HEK293 (cell line): ENCODE data around the gene PIP5K1B.

Experiments
- CTCF ChIA-PET: fragments of 350-600 bp; formaldehyde crosslinking; extraction: SDS; loops from one replicate; lab custom pipeline; 2021; ENCODE audit warnings: antibody characterized with exemption; lab: Yijun Ruan, JAX
- POLR2A ChIA-PET: fragments of 300-600 bp; formaldehyde crosslinking; extraction: SDS; loops from one replicate; lab custom pipeline; 2020; ENCODE audit warnings: antibody characterized with exemption, inconsistent platforms; lab: Yijun Ruan, JAX
- H3K27ac ChIP-seq: fragments of 200-500 bp; sonication (Bioruptor generic); 2 replicates; pipeline ENCODE4 v1.5.1; 2014; ENCODE audit warnings: low read depth, low read length, control low read depth, inconsistent platforms; ENCODE audit errors: extremely low read depth
- H3K36me3 ChIP-seq, 2 experiments: fragments of 200-500 bp in 1 of 2; sonication (Bioruptor generic) in 1 of 2; 1 replicate in 1 of 2; 2 replicates in 1 of 2; pipeline ENCODE4 v1.5.1; 2014 to 2017; ENCODE audit warnings: inconsistent platforms in 2 of 2, low read length in 2 of 2; ENCODE audit not compliant: control insufficient read depth in 2 of 2, insufficient read depth in 1 of 2
- H3K4me1 ChIP-seq: fragments of 200-500 bp; sonication (Bioruptor generic); 2 replicates; pipeline ENCODE4 v1.5.1; 2014; ENCODE audit warnings: mild to moderate bottlenecking, low read length, inconsistent platforms; ENCODE audit not compliant: control insufficient read depth, insufficient read depth
- H3K4me3 ChIP-seq: 2 replicates; pipeline ENCODE4 v1.5.1; 2011; ENCODE audit warnings: low read depth, mild to moderate bottlenecking, control low read depth, low read length, moderate library complexity
- H3K9me3 ChIP-seq: fragments of 200-500 bp; sonication (Bioruptor generic); 2 replicates; pipeline ENCODE4 v1.5.1; 2014; ENCODE audit warnings: low read depth, low read length, inconsistent platforms; ENCODE audit not compliant: control insufficient read depth, insufficient read depth
- KLF8 ChIP-seq: fragments of 450-650 bp; formaldehyde crosslinking; IDR thresholded peaks from 2 replicates; pipeline ENCODE4 v1.5.1; 2016; ENCODE audit warnings: missing biosample characterization, missing genetic modification characterization
- ZFP3 ChIP-seq: fragments of 450-650 bp; formaldehyde crosslinking; IDR thresholded peaks from 2 replicates; pipeline ENCODE4 v1.5.1; 2016; ENCODE audit warnings: low read depth, missing biosample characterization, missing genetic modification characterization
- ZNF157 ChIP-seq: fragments of 450-650 bp; formaldehyde crosslinking; IDR thresholded peaks from 2 replicates; pipeline ENCODE4 v1.5.1; 2016; ENCODE audit warnings: missing biosample characterization, missing genetic modification characterization
- ZNF169 ChIP-seq: fragments of 450-650 bp; formaldehyde crosslinking; IDR thresholded peaks from 2 replicates; pipeline ENCODE4 v1.5.1; 2016; ENCODE audit warnings: missing biosample characterization, missing genetic modification characterization
- ZNF530 ChIP-seq: fragments of 450-650 bp; formaldehyde crosslinking; IDR thresholded peaks from 2 replicates; pipeline ENCODE4 v1.5.1; 2016; ENCODE audit warnings: low read depth, missing biosample characterization, missing genetic modification characterization
- ZNF629 ChIP-seq: fragments of 450-650 bp; formaldehyde crosslinking; IDR thresholded peaks from 2 replicates; pipeline ENCODE4 v1.5.1; 2017; ENCODE audit warnings: missing biosample characterization, missing genetic modification characterization
- ZNF658 ChIP-seq: fragments of 450-650 bp; formaldehyde crosslinking; IDR thresholded peaks from 2 replicates; pipeline ENCODE4; 2016; ENCODE audit warnings: missing biosample characterization, missing genetic modification characterization
- ZNF747 ChIP-seq: fragments of 450-650 bp; formaldehyde crosslinking; IDR thresholded peaks from 2 replicates; pipeline ENCODE4 v1.5.1; 2016; ENCODE audit warnings: missing biosample characterization, missing genetic modification characterization
- ZNF776 ChIP-seq: fragments of 450-650 bp; formaldehyde crosslinking; IDR thresholded peaks from 2 replicates; pipeline ENCODE4 v1.5.0; 2017; ENCODE audit warnings: missing biosample characterization, missing genetic modification characterization, borderline replicate concordance
- TF ChIP-seq, protein P1 (sequence below): fragments of 450-650 bp; formaldehyde crosslinking; IDR thresholded peaks from 2 replicates; pipeline ENCODE4 v1.5.1; 2016; ENCODE audit warnings: missing biosample characterization, missing genetic modification characterization, low read depth
- TF ChIP-seq, protein P2 (sequence below): fragments of 450-650 bp; formaldehyde crosslinking; IDR thresholded peaks from 2 replicates; pipeline ENCODE4 v1.5.1; 2016; ENCODE audit warnings: missing biosample characterization, missing genetic modification characterization
- TF ChIP-seq, protein P3 (sequence below): fragments of 450-650 bp; formaldehyde crosslinking; IDR thresholded peaks from 2 replicates; pipeline ENCODE4 v1.5.1; 2016; ENCODE audit warnings: missing biosample characterization, missing genetic modification characterization
- TF ChIP-seq, protein P4 (sequence below): fragments of 450-650 bp; formaldehyde crosslinking; IDR thresholded peaks from 2 replicates; pipeline ENCODE4 v1.5.1; 2016; ENCODE audit warnings: missing biosample characterization, missing genetic modification characterization
- TF ChIP-seq, protein P5 (sequence below): fragments of 450-650 bp; formaldehyde crosslinking; IDR thresholded peaks from 2 replicates; pipeline ENCODE4 v1.5.1; 2017; ENCODE audit warnings: missing biosample characterization, missing genetic modification characterization

Gene PIP5K1B

DNA sequence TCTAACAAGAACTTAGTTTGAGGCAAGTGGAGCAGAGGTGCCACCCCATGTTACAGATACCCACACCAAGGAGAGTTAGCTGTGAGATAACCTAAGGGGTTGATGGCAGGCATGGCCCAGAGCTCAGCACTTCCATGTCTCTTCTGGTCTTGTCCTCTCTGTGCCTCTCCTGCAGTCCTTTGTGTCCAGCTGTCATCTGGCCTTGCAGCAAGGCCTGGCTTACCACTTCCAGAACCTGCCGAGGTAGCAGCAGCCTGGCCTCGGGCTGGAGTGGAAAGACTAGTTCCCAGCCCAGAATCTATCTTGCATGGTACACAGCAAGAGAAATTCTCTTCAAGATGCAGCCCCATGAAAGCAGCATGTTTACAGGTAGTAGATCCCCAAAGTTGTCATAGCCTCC is 41.5 kb downstream of the PIP5K1B start:
- H3K36me3 ChIP-seq, result no peaks in the 10 kb centered on the region
- TF ChIP-seq ZNF169 (tag by site-specific recombination), result no peak
- ChIA-PET POLR2A (no interaction called here), CTCF (no interaction called here)
- H3K4me3 ChIP-seq, result no peak overlapping the region
- H3K27ac ChIP-seq, result no peak overlapping the region
- no peaks in the 10 kb centered on the region for H3K9me3 ChIP-seq
- H3K4me1 ChIP-seq, result no peaks in the 10 kb centered on the region

DNA sequence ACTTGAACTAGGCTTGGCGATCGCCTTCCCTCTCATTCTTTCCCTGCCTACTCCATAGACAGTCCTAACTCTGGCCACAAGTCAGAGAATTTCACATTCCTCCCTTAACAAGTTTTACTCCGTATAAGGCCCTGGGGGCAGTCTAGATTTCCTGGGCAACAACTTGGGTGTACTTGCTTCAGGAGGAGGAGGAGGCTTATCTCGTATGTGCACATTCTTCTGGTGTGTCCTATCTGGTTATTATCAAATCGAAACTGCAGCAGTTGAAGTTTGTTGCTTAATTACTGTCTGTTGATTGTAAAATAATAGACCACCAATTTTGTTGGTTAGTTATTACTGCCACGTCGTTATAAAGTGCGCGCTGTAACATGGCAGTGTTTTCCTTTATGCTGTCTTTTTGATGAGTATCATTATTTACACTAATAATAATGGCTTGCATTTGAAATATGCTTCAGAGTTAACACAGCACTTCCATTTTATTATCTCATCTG is 42.0 kb downstream of the PIP5K1B start:
- TF ChIP-seq, protein P1, sequence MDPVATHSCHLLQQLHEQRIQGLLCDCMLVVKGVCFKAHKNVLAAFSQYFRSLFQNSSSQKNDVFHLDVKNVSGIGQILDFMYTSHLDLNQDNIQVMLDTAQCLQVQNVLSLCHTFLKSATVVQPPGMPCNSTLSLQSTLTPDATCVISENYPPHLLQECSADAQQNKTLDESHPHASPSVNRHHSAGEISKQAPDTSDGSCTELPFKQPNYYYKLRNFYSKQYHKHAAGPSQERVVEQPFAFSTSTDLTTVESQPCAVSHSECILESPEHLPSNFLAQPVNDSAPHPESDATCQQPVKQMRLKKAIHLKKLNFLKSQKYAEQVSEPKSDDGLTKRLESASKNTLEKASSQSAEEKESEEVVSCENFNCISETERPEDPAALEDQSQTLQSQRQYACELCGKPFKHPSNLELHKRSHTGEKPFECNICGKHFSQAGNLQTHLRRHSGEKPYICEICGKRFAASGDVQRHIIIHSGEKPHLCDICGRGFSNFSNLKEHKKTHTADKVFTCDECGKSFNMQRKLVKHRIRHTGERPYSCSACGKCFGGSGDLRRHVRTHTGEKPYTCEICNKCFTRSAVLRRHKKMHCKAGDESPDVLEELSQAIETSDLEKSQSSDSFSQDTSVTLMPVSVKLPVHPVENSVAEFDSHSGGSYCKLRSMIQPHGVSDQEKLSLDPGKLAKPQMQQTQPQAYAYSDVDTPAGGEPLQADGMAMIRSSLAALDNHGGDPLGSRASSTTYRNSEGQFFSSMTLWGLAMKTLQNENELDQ (tag by site-specific recombination), result no peak
- TF ChIP-seq, protein P2, sequence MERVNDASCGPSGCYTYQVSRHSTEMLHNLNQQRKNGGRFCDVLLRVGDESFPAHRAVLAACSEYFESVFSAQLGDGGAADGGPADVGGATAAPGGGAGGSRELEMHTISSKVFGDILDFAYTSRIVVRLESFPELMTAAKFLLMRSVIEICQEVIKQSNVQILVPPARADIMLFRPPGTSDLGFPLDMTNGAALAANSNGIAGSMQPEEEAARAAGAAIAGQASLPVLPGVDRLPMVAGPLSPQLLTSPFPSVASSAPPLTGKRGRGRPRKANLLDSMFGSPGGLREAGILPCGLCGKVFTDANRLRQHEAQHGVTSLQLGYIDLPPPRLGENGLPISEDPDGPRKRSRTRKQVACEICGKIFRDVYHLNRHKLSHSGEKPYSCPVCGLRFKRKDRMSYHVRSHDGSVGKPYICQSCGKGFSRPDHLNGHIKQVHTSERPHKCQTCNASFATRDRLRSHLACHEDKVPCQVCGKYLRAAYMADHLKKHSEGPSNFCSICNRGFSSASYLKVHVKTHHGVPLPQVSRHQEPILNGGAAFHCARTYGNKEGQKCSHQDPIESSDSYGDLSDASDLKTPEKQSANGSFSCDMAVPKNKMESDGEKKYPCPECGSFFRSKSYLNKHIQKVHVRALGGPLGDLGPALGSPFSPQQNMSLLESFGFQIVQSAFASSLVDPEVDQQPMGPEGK (tag by site-specific recombination), result no peak
- H3K27ac ChIP-seq, result no peak overlapping the region
- ChIA-PET CTCF (interaction anchor here (0.7 kb wide), 1 partner anchor 253 kb away, joined by 4 read pairs; no protein-coding TSS in a partner anchor), POLR2A (no interaction called here)
- no peak overlapping the region for H3K4me3 ChIP-seq
- H3K4me1 ChIP-seq, result no peaks in the 10 kb centered on the region
- H3K9me3 ChIP-seq, result no peaks in the 10 kb centered on the region
- no peaks in the 10 kb centered on the region for H3K36me3 ChIP-seq

DNA sequence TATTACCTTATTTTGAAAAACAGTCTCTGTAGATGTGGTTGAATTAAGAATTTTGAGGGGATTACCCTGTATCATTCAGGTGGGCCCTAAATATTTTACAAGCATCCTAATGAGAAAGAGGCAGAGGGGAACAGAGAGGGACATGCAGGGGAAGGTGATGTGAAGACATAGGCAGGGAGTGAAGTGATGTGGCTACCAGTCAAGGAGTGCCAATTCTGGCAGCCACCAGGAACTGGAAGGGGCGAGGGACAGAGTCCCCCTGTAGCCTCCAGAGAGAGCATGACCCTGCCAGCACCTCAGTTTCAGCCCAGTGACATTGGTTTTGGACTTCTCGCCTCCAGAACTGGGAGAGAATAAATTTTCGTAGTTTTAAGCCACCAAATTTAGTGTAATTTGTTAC is 44.1 kb downstream of the PIP5K1B start:
- CTCF ChIA-PET, result no interaction called here
- TF ChIP-seq ZNF658 (tag by site-specific recombination), result no peak
- TF ChIP-seq, protein P3, sequence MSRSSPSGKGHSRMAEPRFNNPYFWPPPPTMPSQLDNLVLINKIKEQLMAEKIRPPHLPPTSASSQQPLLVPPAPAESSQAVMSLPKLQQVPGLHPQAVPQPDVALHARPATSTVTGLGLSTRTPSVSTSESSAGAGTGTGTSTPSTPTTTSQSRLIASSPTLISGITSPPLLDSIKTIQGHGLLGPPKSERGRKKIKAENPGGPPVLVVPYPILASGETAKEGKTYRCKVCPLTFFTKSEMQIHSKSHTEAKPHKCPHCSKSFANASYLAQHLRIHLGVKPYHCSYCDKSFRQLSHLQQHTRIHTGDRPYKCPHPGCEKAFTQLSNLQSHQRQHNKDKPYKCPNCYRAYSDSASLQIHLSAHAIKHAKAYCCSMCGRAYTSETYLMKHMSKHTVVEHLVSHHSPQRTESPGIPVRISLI (tag by site-specific recombination), result no peak
- TF ChIP-seq, protein P4, sequence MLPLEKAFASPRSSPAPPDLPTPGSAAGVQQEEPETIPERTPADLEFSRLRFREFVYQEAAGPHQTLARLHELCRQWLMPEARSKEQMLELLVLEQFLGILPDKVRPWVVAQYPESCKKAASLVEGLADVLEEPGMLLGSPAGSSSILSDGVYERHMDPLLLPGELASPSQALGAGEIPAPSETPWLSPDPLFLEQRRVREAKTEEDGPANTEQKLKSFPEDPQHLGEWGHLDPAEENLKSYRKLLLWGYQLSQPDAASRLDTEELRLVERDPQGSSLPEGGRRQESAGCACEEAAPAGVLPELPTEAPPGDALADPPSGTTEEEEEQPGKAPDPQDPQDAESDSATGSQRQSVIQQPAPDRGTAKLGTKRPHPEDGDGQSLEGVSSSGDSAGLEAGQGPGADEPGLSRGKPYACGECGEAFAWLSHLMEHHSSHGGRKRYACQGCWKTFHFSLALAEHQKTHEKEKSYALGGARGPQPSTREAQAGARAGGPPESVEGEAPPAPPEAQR, result no peak
- no peak for TF ChIP-seq ZNF629 (tag by site-specific recombination)
- no peak for TF ChIP-seq KLF8 (tag by site-specific recombination)
- no peak for TF ChIP-seq ZFP3 (tag by site-specific recombination)
- no peak for TF ChIP-seq ZNF157 (tag by site-specific recombination)
- no peak for TF ChIP-seq ZNF776 (tag by site-specific recombination)
- no peak for TF ChIP-seq ZNF747 (tag by site-specific recombination)
- no peak for TF ChIP-seq ZNF530 (tag by site-specific recombination)
- TF ChIP-seq, protein P5, sequence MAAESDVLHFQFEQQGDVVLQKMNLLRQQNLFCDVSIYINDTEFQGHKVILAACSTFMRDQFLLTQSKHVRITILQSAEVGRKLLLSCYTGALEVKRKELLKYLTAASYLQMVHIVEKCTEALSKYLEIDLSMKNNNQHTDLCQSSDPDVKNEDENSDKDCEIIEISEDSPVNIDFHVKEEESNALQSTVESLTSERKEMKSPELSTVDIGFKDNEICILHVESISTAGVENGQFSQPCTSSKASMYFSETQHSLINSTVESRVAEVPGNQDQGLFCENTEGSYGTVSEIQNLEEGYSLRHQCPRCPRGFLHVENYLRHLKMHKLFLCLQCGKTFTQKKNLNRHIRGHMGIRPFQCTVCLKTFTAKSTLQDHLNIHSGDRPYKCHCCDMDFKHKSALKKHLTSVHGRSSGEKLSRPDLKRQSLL (tag by site-specific recombination), result no peak
- Histone ChIP-seq H3K27ac (no peak overlapping the region), H3K9me3 (no peaks in the 10 kb centered on the region), H3K36me3 (no peaks in the 10 kb centered on the region), H3K4me1 (no peaks in the 10 kb centered on the region), H3K4me3 (no peak overlapping the region)
- POLR2A ChIA-PET, result no interaction called here
